Lower lobe of right lung (tissue), 2 donors: ENCODE measurements around the gene SSH2. TPM values are rescaled to one million over a fixed set of nuclear protein-coding genes. Genes with fewer than 3 reads are reported as not detected.

Experiments
- ATAC-seq, 2 donors: fragments of 200-7000 bp; cut with Tn5 transposase; one replicate each; pipeline ENCODE4 v1.9.1; 2020 to 2022; ENCODE audit warnings: mild to moderate bottlenecking in 2 of 2, moderate library complexity in 2 of 2
- DNase-seq: peaks from one replicate; pipeline ENCODE4 v3.0.0-alpha.2; 2020
- H3K27ac ChIP-seq: fragments of 200-600 bp; one replicate; pipeline ENCODE4 v1.8.0; 2022
- H3K27me3 ChIP-seq: fragments of 200-600 bp; one replicate; pipeline ENCODE4 v1.8.0; 2022; ENCODE audit warnings: low read depth
- H3K36me3 ChIP-seq: fragments of 200-600 bp; one replicate; pipeline ENCODE4 v1.8.0; 2022; ENCODE audit warnings: mild to moderate bottlenecking
- H3K4me1 ChIP-seq: fragments of 200-600 bp; one replicate; pipeline ENCODE4 v1.8.0; 2022
- H3K4me3 ChIP-seq: fragments of 200-600 bp; one replicate; pipeline ENCODE4 v1.8.0; 2022; ENCODE audit warnings: mild to moderate bottlenecking
- H3K9me3 ChIP-seq: fragments of 200-600 bp; one replicate; pipeline ENCODE4 v1.8.0; 2022
- intact Hi-C: fragments of 100-400 bp; cut with DNase I; formaldehyde crosslinking; loops from one replicate; pipeline ENCODE4 v1.11.0; 2022
- total RNA-seq: library from RNA; stranded (reverse); fragmentation: NEBNext Ultra II Directional; extraction: Animal tissue kit (Norgen Biotek cat#: 25700); gene quantifications from one replicate; pipeline ENCODE4 v1.2.1, GENCODE V29; 2021
- TF ChIP-seq, protein P1 (sequence below): fragments of 200-600 bp; IDR thresholded peaks from one replicate; pipeline ENCODE4 v1.8.0; 2022; ENCODE audit warnings: antibody characterized with exemption, mild to moderate bottlenecking
- donor health status: DM: no; HTN: yes; CAD: no; lungs with severe emphysema.

SSH2 gene
- total RNA-seq, 1 donor from 2014 or later: 105 TPM

DNA sequence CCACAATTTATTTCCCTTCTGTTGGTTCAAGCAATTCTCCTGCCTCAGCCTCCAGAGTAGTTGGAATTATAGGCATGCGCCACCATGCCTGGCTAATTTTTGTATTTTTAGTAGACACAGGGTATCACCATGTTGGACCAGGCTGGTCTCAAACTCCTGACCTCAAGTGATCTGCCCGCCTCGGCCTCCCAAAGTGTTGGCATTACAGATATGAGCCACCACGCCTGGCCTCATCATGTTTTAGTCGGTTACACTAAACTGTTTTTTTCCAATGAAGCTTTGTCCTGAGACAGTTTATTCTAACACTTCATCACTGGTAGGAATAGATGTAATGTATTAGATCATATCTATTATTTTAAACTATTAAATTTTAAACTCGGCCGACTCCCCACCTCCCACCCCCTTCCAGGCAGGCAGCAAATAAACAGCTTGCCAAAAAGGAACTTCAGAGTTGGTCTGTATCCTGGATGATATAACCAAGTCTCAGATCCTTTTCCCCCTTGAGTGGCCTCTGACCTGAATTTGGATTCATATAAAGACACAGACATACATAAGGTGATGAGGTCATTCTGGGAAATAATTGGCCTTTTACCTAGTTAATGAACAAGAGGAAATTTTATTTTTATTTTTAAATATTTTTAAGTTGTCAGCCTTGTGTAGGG lies 288.9 kb downstream of the SSH2 start:
- Histone ChIP-seq H3K9me3 (no peaks in the 10 kb centered on the region), H3K36me3 (peaks cover 20% of the 10 kb centered on the region), H3K4me1 (peaks cover 67% of the 10 kb centered on the region), H3K4me3 (no peak overlapping the region), H3K27ac (peak overlapping the region; percentile 73), H3K27me3 (no peaks in the 10 kb centered on the region)
- ATAC-seq (peak; percentile 21 to 39), DNase-seq (no peak)
- TF ChIP-seq, protein P1, sequence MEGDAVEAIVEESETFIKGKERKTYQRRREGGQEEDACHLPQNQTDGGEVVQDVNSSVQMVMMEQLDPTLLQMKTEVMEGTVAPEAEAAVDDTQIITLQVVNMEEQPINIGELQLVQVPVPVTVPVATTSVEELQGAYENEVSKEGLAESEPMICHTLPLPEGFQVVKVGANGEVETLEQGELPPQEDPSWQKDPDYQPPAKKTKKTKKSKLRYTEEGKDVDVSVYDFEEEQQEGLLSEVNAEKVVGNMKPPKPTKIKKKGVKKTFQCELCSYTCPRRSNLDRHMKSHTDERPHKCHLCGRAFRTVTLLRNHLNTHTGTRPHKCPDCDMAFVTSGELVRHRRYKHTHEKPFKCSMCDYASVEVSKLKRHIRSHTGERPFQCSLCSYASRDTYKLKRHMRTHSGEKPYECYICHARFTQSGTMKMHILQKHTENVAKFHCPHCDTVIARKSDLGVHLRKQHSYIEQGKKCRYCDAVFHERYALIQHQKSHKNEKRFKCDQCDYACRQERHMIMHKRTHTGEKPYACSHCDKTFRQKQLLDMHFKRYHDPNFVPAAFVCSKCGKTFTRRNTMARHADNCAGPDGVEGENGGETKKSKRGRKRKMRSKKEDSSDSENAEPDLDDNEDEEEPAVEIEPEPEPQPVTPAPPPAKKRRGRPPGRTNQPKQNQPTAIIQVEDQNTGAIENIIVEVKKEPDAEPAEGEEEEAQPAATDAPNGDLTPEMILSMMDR: no peak
- intact Hi-C loops: no loop called here

DNA sequence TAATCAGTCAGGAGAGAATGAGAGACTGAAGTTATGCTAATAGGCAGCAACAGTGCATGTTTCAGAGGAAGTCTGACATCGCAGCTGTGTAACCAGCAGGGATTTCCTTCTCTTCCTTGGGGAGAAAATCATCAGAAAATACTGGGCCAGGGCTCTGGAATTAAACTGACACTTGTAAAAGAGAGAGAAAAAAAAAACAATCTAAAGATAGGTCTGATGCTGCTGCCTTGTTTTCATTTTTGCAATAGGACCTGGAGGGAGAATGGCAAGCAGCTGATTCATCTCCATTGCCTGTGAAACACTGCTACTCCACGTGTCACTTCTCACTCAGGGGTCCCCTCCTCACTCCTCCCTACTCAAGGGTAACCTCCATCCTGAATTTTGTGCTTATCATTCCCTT lies 289.6 kb downstream of the SSH2 start:
- intact Hi-C loops: no loop called here

DNA sequence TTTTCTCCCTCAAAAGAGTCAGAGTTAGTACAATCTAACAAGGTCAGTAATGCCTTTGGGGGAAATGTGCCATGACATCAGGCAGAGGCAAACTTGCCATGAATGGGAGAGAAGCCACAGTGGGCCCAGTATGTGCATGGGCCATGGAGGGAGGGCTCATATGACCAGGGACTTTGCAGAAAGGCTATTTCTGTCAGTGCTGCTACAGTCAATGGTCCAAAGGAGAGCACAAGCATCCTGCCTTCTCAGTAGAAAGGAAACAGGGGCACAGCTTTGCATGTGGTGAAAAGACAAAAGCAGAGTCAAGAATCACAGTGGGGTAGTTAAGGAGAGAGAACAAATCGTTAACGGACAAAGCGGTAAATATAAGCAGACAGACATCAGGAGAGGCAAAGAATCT lies 296.1 kb downstream of the SSH2 start:
- H3K9me3 ChIP-seq: no peaks in the 10 kb centered on the region
- intact Hi-C loops: no loop called here
- peaks cover 5% of the 10 kb centered on the region for H3K4me1 ChIP-seq
- no peak overlapping the region for H3K4me3 ChIP-seq
- H3K27me3 ChIP-seq: no peaks in the 10 kb centered on the region
- H3K27ac ChIP-seq: no peak overlapping the region
- ATAC-seq (no peak), DNase-seq (no peak)
- TF ChIP-seq, protein P1: no peak
- peaks cover 87% of the 10 kb centered on the region for H3K36me3 ChIP-seq

More for the DNA sequence above, 289.6 kb downstream of the SSH2 start:
- Histone ChIP-seq H3K27ac (peak overlapping the region; percentile 48), H3K36me3 (peaks cover 27% of the 10 kb centered on the region), H3K27me3 (no peaks in the 10 kb centered on the region), H3K4me1 (peaks cover 65% of the 10 kb centered on the region), H3K9me3 (no peaks in the 10 kb centered on the region), H3K4me3 (no peak overlapping the region)
- TF ChIP-seq, protein P1: no peak
- ATAC-seq (no peak), DNase-seq (no peak)

- Histone ChIP-seq H3K36me3 (peaks cover 77% of the 10 kb centered on the region), H3K9me3 (no peaks in the 10 kb centered on the region), H3K27me3 (no peaks in the 10 kb centered on the region), H3K4me1 (peaks cover 3% of the 10 kb centered on the region), H3K4me3 (no peak overlapping the region), H3K27ac (no peak overlapping the region)
- no peak for DNase-seq
- no peak for ATAC-seq
- TF ChIP-seq, protein P1: no peak
- intact Hi-C loops: no loop called here
Measured at GRCh38 chr17:29630630-29631193, 299.3 kb downstream of the SSH2 start.

- peaks cover 3% of the 10 kb centered on the region for H3K4me1 ChIP-seq
- H3K9me3 ChIP-seq: no peaks in the 10 kb centered on the region
- intact Hi-C loops: no loop called here
- no peak overlapping the region for H3K27ac ChIP-seq
- H3K36me3 ChIP-seq: peaks cover 68% of the 10 kb centered on the region
- H3K27me3 ChIP-seq: no peaks in the 10 kb centered on the region
- TF ChIP-seq, protein P1: no peak
- ATAC-seq (no peak), DNase-seq (no peak)
- no peak overlapping the region for H3K4me3 ChIP-seq
Measured at GRCh38 chr17:29629839-29630238, 300.2 kb downstream of the SSH2 start.
